GM12878 (cell line): Measurements from ENCODE around the gene MAST3. TPM values are rescaled to one million over a fixed set of nuclear protein-coding genes. Genes with fewer than 3 reads are reported as not detected.

ENCODE experiments used
- ATAC-seq: fragments of 200-7000 bp; cut with Tn5 transposase; 3 replicates; pipeline ENCODE4 v1.9.1; 2020; ENCODE audit warnings: mild to moderate bottlenecking, moderate library complexity
- BruUV-seq: library from RNA; stranded (reverse); fragments of 400-500 nt; replicated peaks from 2 replicates; lab custom pipeline; 2021; lab: Mats Ljungman, UMichigan
- CTCF ChIA-PET: fragments of 300-600 bp; sonication (Branson Sonifier 250); formaldehyde crosslinking; extraction: SDS; loops from one replicate; lab custom pipeline; 2021; ENCODE audit warnings: inconsistent platforms; lab: Yijun Ruan, JAX
- POLR2A ChIA-PET: fragments of 350-600 bp; formaldehyde crosslinking; extraction: SDS; loops from one replicate; lab custom pipeline; 2021; ENCODE audit warnings: inconsistent platforms; lab: Charles Lee
- RAD21 ChIA-PET: fragments of 300-600 bp; sonication (Branson Sonifier 250); formaldehyde crosslinking; loops from one replicate; lab custom pipeline; 2023; ENCODE audit warnings: antibody characterized with exemption; ENCODE audit not compliant: unreplicated experiment; lab: Charles Lee
- SMC1A ChIA-PET: fragments of 300-600 bp; sonication (Branson Sonifier 250); formaldehyde crosslinking; loops from one replicate; lab custom pipeline; 2023; ENCODE audit not compliant: unreplicated experiment, uncharacterized antibody; lab: Charles Lee
- DNase-seq: peaks from one replicate; pipeline ENCODE4 v3.0.0-alpha.2; 2011; ENCODE audit warnings: low read depth, low spot score
- FAIRE-seq: peaks from 3 replicates; lab custom pipeline; 2011; peaks lifted over from hg19 to GRCh38; lab: Jason Lieb, UNC
- H2AFZ ChIP-seq: 2 replicates; pipeline ENCODE4 v1.6.0; 2011; ENCODE audit warnings: low read depth, low read length, control low read depth; ENCODE audit not compliant: control insufficient read depth
- H3K27ac ChIP-seq: 2 replicates; pipeline ENCODE4 v1.5.1; 2011; ENCODE audit warnings: control low read depth; ENCODE audit not compliant: control insufficient read depth, insufficient read depth
- H3K27me3 ChIP-seq, 2 experiments: replicated peaks in 1 of 2; 2 replicates each; pipeline versions ENCODE4 v1.6.0 to v1.6.1; 2011; ENCODE audit warnings: low read length in 1 of 2; ENCODE audit not compliant: control insufficient read depth in 2 of 2, insufficient read depth in 2 of 2
- H3K36me3 ChIP-seq, 2 experiments: 2 replicates each; pipeline ENCODE4 v1.5.1; 2011; ENCODE audit warnings: low read length in 1 of 2; ENCODE audit not compliant: control insufficient read depth in 2 of 2, insufficient read depth in 2 of 2
- H3K4me1 ChIP-seq: 2 replicates; pipeline ENCODE4 v1.6.1; 2011; ENCODE audit warnings: mild to moderate bottlenecking, low read length, moderate library complexity, mixed read lengths; ENCODE audit not compliant: control insufficient read depth, insufficient read depth
- H3K4me2 ChIP-seq: 2 replicates; pipeline ENCODE4 v1.6.0; 2011; ENCODE audit warnings: control low read depth; ENCODE audit not compliant: control insufficient read depth, insufficient read depth
- H3K4me3 ChIP-seq: fragments of 200-600 bp; sonication (generic); 2 replicates; pipeline ENCODE4 v1.5.1; 2016
- H3K79me2 ChIP-seq: 2 replicates; pipeline ENCODE4 v1.6.0; 2011; ENCODE audit warnings: low read length; ENCODE audit not compliant: control insufficient read depth, insufficient read depth
- H3K9ac ChIP-seq: 2 replicates; pipeline ENCODE4 v1.8.0; 2011; ENCODE audit warnings: low read length, control low read depth, mixed read lengths; ENCODE audit not compliant: control insufficient read depth, insufficient read depth
- H3K9me3 ChIP-seq: replicated peaks from 3 replicates; pipeline ENCODE4 v1.5.1; 2011; ENCODE audit warnings: mild to moderate bottlenecking, low read length; ENCODE audit not compliant: control insufficient read depth, insufficient read depth
- H4K20me1 ChIP-seq: 2 replicates; pipeline ENCODE4 v1.6.0; 2011; ENCODE audit not compliant: control insufficient read depth, insufficient read depth
- EGR1 ChIP-seq, 2 experiments: IDR thresholded peaks; 1 replicate in 1 of 2; 2 replicates in 1 of 2; pipeline ENCODE4 v1.6.1; 2011 to 2012; ENCODE audit warnings: low read depth in 2 of 2, low read length in 2 of 2, borderline replicate concordance in 1 of 2, mild to moderate bottlenecking in 1 of 2, moderate library complexity in 1 of 2
- GATAD2B ChIP-seq: fragments of 450-650 bp; conservative IDR thresholded peaks from 2 replicates; pipeline ENCODE4 v1.6.1; 2017; ENCODE audit warnings: low read depth, mild to moderate bottlenecking, moderate library complexity
- IKZF1 ChIP-seq: fragments of 450-650 bp; conservative IDR thresholded peaks from 2 replicates; pipeline ENCODE4 v1.6.1; 2017; ENCODE audit warnings: antibody characterized with exemption, mild to moderate bottlenecking
- POLR2A ChIP-seq: IDR thresholded peaks from 2 replicates; pipeline ENCODE4 v1.6.1; 2011; ENCODE audit warnings: low read depth, mild to moderate bottlenecking, low read length
- ZNF384 ChIP-seq: IDR thresholded peaks from 2 replicates; pipeline ENCODE4 v1.6.1; 2012; ENCODE audit warnings: low read depth, mild to moderate bottlenecking, low read length, improper control_type of control experiment, borderline replicate concordance
- WGBS: methylation state at CpG from one replicate; pipeline ENCODE4 v1.1.6; 2016; ENCODE audit warnings: low lambda C conversion rate; ENCODE audit not compliant: insufficient replicate concordance, insufficient coverage; ENCODE audit errors: missing lambda C conversion rate; 5-methylcytosine and 5-hydroxymethylcytosine counted together
- in situ Hi-C: fragments of 300-500 bp; cut with MboI; formaldehyde crosslinking; loops from 9 replicates; pipeline ENCODE4 v1.14.3; 2018; ENCODE audit warnings: mixed read lengths
- intact Hi-C: fragments of 100-400 bp; cut with micrococcal nuclease; formaldehyde crosslinking; loops from one replicate; pipeline ENCODE4 v1.14.2; 2022; ENCODE audit not compliant: unreplicated experiment
- polyA plus RNA-seq, 11 experiments: library from polyadenylated mRNA; depleted of rRNA in 4 of 11; unstranded in 6 of 11; stranded (reverse) in 5 of 11; fragments of >200 nt; fragmentation: Nextera tagmentation in 4 of 11; fragmentation: Illumina TruSeq in 1 of 11; extraction: Ambion mirVana in 4 of 11; extraction: Trizol in 1 of 11; gene quantifications; 1 replicate in 1 of 11; 2 replicates in 10 of 11; pipeline versions ENCODE4 v1.2.1 to v1.2.3, GENCODE V29; 2011 to 2016; ENCODE audit warnings: inconsistent platforms in 2 of 11, missing spikeins in 2 of 11, low read depth in 1 of 11
- total RNA-seq, 4 experiments: library from RNA; depleted of rRNA in 3 of 4; stranded (reverse); fragments of >200 nt in 3 of 4; fragmentation: Illumina TruSeq in 1 of 4; extraction: Trizol in 1 of 4; gene quantifications; 2 replicates each; pipeline versions ENCODE4 v1.2.1 to v1.2.3, GENCODE V29; 2013 to 2021

MAST3 gene
- total and polyA plus RNA-seq, 10 of the 15 experiments (the other 5 are each of a cell fraction or from before 2014, with no cell fraction given) = 3.0 to 22.2 (median 7.5) TPM

GRCh38 chr19:18174983-18175382 lies 77.4 kb downstream of the MAST3 start:
- Histone ChIP-seq H3K27ac (peak overlapping the region; percentile 79), H3K4me3 (peak overlapping the region; percentile 94), H3K36me3 (peaks cover 17 to 19% of the 10 kb centered on the region in 2 experiments; a peak in 3 of 4 replicates), H3K9me3 (no peaks in the 10 kb centered on the region; the same call in 2 of the 3 replicates), H3K4me1 (peaks cover 47% of the 10 kb centered on the region), H4K20me1 (no peaks in the 10 kb centered on the region), H3K9ac (peak overlapping the region; percentile 83), H3K79me2 (peaks cover 30% of the 10 kb centered on the region), H3K27me3 (no peaks in the 10 kb centered on the region), H3K4me2 (peak overlapping the region; percentile 100), H2AFZ (no peak overlapping the region)
- no peak for DNase-seq
- under 1% methylated on average over 11 of the region's 11 CpGs for WGBS
- ATAC-seq = no peak
- TF ChIP-seq GATAD2B (0 out of 2 replicates have a peak, but pooled peaks have one; percentile 31), ZNF384 (no peak), IKZF1 (0 out of 2 replicates have a peak, but pooled peaks have one; percentile 14), EGR1 (IDR thresholded peaks at IDR 0.05; ENCODE audit: borderline replicate concordance in 1 of 2, low read depth in 2 of 2, low read length in 2 of 2) (peak in 1 of 2 experiments; percentile 50; a peak in 1 of 3 replicates), POLR2A (peak; percentile 16; the same call in 1 of the 2 replicates)
- CTCF ChIA-PET = interaction anchor here (1.0 to 1.2 kb wide), 5 partner anchors 9 to 236 kb away, joined by 3 to 4 read pairs (median 3); no protein-coding TSS in a partner anchor
- POLR2A ChIA-PET = interaction anchor here (1.2 to 4.2 kb wide), 7 partner anchors 12 to 199 kb away, joined by 3 to 31 read pairs (median 4); partner anchors contain the start of genes MPV17L2, PIK3R2 and RAB3A
- RAD21 ChIA-PET = interaction anchor here (0.5 to 4.5 kb wide), 7 partner anchors 10 to 62 kb away, joined by 3 to 15 read pairs (median 4); partner anchors contain the start of gene RAB3A
- FAIRE-seq = no peak
- no TSS peak for BruUV-seq
- SMC1A ChIA-PET = interaction anchor here (0.9 to 3.4 kb wide), 8 partner anchors 9 to 288 kb away, joined by 3 to 14 read pairs (median 4); partner anchors contain the start of genes MPV17L2 and RAB3A
- intact Hi-C loops = loop anchor here (5.0 kb wide), 2 partner anchors 78 to 228 kb away; partner anchors contain the start of gene MAST3
- in situ Hi-C loops = no loop called here
